ENCODE measurements around the gene SH3GLB2.

DNA sequence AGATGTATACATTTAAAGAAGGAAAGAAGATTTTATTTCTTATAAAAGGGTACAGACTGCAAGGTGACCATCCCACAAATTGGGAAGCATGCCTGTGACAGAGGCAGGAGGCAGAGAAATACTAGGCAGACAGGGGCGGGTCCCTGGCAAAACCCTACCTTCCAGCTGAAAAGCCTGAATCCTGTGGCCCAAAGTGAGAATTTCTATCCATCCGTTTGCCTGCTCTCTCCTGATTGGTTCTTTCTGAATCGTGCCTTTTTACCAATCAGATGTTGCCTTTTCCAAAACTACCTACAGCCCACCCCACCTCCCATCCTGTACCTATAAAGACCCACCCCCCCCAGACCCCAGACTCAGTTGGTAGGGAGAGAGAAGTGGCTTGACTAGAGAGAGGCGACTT lies 3.4 kb upstream of the SH3GLB2 start:
- no peak for TF ChIP-seq POLR2A (IDR thresholded peaks at IDR 0.05)
- TF ChIP-seq, protein P1, sequence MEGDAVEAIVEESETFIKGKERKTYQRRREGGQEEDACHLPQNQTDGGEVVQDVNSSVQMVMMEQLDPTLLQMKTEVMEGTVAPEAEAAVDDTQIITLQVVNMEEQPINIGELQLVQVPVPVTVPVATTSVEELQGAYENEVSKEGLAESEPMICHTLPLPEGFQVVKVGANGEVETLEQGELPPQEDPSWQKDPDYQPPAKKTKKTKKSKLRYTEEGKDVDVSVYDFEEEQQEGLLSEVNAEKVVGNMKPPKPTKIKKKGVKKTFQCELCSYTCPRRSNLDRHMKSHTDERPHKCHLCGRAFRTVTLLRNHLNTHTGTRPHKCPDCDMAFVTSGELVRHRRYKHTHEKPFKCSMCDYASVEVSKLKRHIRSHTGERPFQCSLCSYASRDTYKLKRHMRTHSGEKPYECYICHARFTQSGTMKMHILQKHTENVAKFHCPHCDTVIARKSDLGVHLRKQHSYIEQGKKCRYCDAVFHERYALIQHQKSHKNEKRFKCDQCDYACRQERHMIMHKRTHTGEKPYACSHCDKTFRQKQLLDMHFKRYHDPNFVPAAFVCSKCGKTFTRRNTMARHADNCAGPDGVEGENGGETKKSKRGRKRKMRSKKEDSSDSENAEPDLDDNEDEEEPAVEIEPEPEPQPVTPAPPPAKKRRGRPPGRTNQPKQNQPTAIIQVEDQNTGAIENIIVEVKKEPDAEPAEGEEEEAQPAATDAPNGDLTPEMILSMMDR (IDR thresholded peaks at IDR 0.05), result no peak

Measured in testis (tissue), 2 donors.